Stimulated activated CD8-positive, alpha-beta memory T cell treated with anti-CD3 and anti-CD28 coated beads, Interleukin-15, amount 100 ng/mL, for 48 hours (primary cell): ENCODE results near the gene HS3ST4.

Experiments used
- DNase-seq, 2 donors: peaks; one replicate each; pipeline ENCODE4 v3.0.0-alpha.2; 2020; ENCODE audit warnings: low read depth in 2 of 2

The HS3ST4 gene

DNA sequence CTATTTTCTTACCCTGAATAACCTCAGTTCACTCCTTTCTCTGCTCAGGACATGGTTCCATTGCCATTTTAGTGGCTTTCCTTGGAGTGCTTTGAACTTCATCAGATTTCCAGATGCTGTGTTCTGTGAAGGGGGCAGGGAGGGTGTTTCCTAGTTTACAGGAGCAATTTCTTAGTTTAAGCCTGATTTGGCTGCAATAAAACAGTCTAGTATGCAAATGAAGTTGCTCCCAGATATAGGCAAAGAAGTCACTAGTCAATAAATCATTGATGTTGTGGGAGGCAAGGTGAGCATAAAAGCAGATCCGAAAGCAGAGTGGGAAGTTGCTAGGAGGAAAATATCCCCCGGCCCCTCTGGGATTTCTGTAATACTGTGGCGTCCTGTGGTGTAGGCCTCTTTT, 202.3 kb downstream of the HS3ST4 start:
- no peak for DNase-seq

DNA sequence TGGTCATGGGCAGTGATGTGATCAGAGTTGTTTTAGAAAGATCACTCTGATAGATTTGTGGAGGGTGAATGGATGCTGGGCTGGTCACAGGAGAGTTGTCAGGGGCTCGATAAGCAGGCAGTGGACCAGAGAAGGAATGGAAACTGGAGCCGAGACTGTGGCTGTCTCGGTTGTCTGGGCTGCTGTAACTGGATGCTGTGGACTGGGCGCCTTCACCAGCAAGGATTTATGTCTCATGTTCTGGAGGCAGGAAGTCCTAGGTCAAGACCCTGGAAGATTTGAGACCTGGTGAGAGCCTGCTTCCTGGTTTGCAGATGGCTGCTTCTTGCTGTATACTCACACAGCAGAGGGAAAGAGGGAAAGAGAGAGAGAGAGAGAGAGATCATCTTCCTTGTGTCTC, 203.6 kb downstream of the HS3ST4 start:
- DNase-seq = no peak

DNA sequence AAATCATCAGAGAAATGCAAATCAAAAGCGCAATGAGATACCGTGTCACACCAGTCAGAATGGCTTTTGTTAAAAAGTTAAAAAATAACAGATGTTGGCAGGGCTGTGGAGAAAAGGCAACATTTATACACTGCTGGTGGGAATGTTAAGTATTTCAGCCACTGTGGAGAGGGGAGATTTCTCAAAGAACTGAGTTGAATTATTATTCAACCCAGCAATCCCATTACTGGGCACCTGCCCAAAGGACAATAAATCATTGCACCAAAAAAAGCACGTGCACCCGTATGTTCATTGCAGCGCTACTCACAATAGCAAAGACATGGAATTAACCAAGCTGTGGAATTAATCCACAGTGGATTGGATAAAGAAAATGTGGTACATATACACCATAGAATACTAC, 204.7 kb downstream of the HS3ST4 start:
- DNase-seq = no peak

DNA sequence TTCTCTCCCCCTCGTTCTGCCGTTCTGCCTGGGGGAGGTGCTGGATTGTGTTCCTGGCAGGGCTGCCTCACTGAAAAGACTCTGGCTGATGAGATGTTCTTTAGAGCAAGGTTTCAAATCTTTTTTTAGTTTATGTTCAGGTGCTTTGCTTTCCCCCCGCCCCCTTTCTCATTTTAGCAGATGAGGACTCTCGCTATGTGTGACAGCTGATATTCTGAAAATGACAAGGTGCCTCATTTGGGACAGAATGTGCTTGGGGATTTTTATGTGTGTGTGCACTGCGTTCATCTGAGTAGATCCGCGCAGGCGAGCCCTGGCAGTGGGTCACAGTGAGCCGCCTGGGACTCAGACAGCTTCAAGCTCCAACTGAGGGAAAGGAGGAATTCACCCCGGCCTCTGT, 205.9 kb downstream of the HS3ST4 start:
- no peak for DNase-seq

DNA sequence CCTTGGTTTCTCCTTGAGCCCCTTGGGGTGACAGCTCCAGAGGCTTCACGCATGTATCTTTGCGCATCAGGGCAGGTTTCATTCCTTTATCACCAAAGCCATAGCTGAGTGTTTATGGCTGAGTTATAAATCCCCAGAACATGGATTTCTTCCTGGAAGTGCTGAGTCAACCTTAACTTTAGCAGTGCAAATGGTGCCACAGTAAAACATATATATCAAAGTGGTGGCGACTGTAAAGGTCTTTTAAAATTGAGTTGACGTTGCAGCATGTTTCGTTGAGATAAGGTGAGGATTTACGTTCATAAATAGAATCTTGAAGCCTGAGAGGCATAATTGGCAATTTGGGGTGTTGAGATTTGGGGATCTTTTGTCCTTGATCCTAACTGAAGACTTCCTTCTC, 214.1 kb downstream of the HS3ST4 start:
- no peak for DNase-seq

DNA sequence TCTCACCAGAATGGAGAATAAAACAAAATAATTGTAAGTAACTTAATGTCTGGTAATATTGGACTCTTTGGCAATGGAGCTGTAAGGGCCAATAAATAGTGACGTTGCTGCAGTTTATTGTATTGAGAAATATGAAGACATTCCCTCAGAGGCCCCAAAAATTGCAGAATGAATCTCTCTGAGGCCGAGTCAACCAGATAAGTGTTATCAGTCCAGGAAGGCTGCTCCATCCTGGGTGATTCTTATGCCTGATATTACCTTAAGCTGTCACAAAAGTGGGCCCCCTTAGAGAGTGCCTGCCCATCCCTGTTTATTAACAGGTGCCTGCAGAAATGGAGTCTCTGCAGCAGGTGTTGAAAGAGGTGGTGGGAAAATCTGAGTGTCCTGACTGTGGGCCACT, 219.2 kb downstream of the HS3ST4 start:
- no peak for DNase-seq

DNA sequence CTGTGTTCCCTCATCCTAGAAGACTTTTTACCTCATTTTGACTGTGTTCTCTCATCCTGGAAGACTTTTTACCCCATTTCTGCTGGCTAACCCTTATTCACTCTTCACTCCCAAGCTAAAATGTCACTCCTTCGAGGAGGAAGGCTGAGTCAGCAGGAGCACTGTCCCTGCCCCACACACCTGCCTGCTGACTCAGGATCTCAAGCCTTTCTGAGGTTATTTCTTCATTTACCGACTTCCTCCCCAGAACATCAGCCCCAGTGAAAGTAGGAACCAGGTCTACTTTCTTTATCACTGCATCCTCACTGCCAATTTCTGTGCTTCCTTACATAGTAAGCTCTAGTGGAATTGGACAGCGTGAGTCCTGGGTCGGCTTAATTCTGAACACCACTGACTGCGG, 220.6 kb downstream of the HS3ST4 start:
- no peak for DNase-seq

DNA sequence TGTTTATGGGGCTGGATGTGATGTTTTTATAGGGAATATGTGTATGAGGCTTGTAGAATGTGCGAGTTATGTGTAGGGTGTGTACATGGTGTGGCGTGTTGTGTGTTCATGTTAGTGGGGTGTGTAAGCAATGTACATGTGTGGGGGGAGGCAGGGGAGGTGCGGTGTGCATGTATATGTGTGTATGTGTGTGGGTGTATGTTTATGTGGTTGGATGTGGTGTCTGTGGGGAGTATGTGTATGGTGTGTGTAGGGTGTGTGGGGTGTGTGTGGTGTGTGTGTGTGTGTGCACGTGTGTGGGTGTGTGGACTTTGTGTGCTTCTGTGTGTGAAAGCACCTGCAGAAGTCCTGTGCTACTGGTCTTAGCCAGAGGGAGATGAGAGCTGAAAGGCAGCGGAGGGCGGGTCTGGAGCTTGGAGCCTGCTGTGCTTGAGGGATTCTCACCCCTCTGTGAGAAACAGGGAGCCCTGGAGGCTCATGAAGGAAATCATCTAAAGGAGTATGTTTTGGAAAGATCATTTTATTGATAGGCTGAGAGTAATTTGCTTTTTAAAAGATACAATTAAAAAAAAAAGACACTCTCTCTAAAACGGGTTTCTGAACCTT, 222.7 kb downstream of the HS3ST4 start:
- DNase-seq = no peak

DNA sequence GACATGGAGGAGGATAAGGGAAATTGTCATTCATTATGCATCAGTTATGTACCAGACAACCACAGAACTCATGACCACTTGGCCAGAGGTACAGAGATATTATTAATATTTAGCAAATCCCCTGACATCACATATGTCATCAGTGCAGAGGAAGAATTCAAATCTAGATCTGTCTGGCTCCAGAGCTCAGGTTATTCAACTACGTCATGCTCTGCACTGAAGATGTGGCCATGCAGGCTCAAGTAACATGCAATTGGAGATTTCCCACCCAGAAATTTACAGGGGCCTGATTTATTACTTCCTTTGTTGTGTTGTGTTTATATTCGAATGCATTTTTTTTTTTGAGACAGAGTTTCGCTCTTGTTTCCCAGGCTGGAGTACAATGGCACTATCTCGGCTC, 224.3 kb downstream of the HS3ST4 start:
- DNase-seq = no peak

DNA sequence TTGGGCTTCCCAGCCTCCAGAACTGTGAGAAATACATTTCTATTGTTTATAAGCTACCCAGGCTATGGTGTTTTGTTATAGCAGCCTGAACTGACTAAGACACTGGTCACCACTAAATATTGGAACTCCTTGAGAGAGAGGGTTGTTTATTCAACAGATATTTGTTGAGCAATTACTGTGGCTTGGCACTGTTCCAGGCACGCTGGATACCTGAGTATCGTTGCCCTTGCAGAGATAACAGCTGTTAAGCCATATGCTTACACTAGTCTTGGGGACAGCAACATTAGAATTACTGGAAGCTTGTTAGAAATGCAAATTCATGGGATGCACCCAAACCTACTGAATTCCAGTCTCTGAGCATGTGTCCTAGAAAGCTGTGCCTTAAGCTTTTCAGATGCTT, 230.7 kb downstream of the HS3ST4 start:
- no peak for DNase-seq

DNA sequence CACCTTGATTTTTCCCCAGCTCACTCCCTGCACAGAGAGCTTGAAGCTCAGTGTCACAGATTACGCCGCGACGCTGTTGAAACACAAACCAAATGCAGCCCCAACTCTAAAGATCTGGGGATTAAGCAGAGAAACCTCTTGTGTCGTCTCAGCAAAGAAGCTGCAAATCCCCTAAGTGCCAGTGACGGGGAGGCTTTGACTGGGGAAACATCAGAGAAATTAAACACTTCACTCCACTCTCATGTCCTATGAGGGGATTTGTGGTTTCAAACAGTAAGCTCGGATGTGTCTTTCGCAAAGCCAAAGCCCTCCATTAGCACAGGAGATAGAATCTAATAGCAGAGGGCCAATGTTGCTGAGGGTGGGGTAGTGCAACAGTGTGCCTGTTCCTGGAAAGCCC, 233.7 kb downstream of the HS3ST4 start:
- no peak for DNase-seq

DNA sequence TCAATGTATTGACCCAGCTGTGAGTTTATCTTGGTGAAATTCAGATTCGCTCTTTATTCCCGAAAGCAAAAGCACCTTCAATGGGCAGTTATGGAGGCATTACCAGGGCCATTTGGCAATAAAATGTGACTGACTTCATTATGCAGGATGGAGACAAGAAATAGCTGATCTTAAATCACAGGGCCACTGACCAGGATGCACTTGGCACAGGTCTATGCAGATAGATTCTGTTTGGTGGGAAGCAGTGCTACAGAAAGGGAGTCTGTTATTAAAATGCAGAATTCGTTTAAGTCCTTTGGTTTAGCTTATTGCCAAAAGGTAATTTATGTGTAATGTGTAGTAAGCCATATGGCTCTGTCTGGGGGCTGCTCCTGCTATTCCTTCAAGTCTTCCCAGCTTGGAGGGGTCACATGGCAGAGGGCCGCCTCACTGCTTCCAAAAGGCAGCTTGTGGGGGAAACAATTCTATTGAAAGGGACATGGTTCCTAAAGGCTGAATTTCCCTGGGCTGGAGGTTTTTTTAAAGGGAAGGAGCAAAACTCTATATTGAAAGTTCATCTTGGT, 239.8 kb downstream of the HS3ST4 start:
- DNase-seq = no peak

DNA sequence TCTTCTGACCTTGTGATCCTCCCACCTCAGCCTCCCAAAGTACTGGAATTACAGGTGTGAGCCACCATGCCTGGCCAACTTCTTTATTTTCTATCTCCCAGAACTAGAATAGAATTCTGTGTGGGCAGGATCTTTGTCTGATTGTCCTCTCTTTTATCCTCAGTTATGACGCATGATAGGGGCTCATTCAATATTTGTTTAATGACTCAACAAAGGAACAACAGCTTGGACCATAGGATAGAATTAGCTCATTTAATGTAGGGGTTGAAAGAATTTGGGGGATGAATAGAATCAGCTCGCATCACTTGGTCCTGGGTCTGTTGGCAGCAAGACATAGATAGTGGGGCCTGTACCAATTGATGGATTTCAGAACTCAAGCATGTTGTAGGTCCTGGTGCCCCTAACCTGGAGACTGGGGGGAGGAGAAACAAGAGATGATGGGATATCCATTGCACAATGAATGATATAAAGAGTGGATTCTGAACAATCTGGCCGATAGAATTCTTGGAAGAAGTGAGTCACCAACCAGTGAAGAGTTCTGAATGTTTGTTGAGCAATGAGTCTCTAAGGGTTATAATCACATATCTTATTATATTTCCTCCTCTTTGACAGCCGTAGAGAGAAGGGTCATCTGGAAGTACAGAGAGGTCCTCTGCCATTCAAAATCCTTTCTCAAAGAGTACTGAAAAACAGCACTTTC, 250.2 kb downstream of the HS3ST4 start:
- no peak for DNase-seq

DNA sequence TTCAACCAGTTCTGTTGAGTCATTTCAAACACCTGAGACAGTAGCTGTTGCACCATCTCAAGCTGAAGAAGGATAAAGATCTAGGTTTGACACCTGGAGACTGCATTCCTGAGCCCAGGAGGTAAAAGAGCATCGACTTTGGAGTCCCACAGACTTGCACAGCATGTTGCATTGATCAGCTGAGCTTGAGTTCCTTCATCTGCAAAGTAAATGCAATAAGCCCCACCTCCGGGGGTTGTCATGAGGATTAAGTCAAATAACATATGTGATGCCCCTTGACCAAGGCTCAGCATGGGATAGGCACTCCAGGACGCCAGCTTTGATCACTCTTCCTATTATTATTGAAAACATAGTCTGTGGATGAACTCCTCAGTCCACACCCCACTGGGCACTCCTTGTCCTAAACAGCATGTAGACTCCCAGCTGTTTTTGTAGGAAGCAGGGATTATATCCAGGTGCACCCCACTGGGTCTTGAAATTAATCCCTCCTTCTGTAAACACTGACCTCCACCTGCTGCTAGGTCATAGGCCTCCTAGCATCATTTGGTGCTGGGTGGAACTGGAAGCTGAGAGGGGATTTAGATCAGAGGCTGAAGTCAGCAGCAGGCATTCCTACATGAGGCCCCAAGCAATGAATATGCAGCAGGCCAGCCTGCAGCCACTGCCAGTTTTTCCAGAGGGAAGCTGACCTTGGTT, 259.0 kb downstream of the HS3ST4 start:
- DNase-seq = no peak

DNA sequence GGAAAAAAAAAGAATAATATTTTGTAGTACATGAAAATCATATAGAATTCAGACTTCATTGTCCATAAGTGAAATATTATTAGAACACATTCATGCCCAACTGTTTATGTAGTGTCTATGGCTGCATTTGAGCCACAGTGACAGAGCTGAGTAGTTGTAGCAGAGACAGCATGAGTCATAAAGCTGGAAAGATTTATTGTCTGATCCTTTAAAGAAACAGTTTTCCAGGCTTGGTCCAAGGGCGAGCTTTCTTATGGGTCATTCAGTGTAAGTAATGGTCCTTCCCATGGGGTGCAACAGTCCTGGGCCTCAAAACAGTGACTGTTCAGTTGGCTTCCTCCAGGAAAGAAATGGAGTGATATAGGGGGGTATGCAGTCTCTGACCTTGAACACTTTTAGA, 260.2 kb downstream of the HS3ST4 start:
- no peak for DNase-seq

DNA sequence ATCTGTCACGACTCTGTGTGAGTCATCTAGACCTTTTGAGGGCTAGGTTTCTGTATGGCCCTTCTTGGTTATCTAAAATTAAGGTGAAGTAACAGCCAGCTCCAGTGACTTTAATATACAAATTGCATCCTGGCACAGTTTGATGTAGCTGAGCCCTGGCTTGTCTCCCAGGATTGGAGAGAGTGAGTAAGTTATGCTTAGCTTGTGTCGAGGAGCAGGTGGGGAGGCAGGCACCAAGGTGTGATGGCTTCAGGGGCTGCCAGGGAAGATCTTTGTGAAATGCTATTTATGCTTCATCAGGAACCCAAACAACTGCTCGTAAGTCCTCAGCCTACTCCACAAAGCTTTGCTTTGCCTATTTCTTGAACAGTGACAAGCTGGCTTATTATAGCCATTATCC, 261.2 kb downstream of the HS3ST4 start:
- DNase-seq = no peak

DNA sequence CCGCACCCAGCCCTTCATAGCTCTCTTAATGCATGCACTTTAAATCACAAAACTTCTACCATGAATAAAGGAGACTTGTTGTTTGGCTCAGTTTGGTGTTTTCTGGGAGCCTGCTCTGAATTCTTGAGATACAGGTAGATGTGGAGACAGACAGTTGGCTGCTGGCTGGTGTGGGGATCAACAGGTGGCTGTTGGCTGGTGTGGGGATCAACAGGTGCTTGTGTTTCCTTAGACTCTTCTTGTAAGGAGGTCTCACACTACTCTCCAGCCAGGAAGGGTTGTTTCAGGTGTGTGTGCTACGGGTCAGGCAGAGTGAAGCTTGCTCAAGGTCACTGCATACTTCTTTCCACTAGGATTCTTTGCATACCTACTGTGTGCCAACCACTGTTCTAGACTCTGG, 265.9 kb downstream of the HS3ST4 start:
- DNase-seq = no peak

DNA sequence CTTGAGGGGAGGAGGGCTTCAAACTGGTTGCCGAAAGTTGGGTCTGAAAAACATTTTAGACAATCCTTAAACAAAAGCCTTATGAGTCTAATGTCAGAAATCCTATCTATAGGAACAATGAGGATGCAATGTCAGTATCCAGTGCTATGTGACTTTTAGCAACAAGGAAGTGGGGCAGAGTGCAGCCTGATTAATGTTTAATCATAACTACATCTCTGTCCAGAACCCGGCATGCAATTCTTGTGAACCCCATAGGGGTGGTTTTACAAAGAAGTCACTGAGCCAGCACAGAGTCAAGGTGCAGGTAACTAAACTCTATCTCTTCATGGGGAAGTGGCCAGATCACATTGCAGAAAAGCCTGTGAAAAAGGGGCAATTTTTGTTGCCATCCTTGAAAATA, 267.5 kb downstream of the HS3ST4 start:
- no peak for DNase-seq

DNA sequence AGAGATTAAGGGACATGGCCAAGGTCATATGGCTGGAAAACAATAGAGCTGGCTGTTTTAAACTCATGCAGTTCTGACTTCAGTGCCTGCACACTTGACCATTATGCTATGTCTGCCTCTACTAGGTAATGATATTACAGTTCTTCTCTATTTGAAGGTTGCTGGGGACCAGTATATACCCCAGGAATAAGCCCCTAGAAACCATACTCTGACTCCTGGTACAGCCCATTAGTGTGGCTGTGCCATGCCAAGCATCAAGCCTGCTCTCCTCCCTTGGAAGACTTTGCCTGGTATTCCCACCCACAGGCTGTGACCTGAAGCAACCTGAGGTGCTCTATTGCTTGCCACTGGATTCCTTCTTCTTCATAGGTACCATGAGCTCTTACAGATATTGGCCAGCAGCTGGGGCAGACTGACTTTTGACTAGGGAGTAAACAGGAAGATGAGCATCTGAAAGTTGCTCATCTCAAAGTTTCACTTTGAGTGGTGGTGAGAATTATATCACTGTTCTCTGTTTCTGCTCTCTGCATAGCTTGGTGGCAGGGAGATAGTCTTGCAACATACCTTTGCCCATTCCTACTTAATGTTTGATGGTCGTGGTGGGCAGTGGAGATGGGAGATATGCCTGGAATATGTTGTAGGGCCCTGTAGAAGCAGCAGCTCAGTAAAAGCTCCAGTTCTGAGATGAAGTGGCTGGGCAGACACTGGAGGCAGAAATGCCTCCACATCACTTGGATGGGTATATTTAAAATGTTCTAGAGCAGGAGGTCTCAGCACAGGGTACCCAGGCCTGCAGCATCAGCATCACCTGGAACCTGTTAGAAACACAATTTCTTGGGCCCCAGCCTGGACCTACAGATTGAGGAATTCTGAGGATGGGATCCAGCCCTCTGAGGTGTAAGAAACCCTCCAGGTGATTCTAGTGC, 274.7 kb downstream of the HS3ST4 start:
- DNase-seq = peak in 1 of 2 donors; percentile 4

DNA sequence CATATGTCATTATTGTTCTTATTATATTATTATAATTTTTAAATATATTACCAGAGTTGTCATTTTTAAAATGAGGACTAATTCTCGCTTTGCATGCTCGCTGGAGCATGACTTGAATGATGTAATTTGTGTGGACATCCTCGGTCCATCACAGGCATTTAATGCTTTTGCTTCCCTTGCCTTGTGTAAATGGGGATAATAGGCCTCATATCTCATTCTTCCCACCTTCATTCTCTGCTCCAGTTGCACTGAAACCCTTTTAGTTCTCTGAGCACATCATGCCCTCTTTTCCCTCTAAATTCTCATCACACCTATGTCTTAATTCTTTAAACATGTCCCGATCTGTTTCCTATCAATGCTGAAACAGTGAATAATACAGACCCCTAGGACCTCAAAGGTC, 285.4 kb downstream of the HS3ST4 start:
- DNase-seq = no peak

DNA sequence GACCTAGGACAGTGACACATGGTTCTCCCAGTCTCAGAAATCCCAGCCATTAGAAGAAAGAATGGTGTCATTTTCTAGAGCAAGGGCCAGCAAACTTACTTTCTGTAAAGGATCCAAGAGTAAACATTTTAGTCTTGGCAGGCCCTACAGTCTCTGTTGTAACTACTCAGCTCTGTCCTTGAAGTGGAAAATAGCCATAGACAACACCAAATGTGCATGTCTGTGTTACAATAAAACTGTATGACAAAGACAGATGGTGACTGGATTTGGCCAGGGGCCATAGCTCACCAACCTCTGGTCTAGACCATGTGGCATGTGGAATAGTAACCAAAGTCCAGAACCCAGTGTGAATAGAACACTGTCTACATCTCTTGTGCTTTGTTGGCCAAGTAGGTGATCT, 286.5 kb downstream of the HS3ST4 start:
- no peak for DNase-seq

DNA sequence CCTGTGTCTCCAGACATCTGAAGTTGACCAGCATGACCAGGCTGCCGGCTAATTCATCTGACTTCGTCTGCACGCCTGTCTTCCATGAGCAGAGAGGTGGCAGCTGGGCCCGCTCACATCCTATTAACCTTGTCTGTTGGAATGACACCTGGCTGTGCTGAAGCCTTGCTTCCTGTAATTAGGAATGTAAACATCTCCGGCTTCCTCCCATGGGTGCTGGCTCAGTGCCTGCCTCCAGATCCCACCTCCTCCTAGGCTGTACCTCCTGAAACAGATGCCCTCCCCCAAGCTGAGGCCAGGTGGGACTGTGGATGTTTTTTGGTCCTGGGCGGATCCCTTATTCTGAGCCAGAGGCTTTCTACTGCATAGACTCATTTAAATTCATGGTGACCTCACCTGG, 296.3 kb downstream of the HS3ST4 start:
- DNase-seq = no peak
